Measurements from ENCODE around the gene DIRAS3.

- TF ChIP-seq CTCF (IDR thresholded peaks at IDR 0.05 in 2 of 3, conservative IDR thresholded peaks at IDR 0.05 in 1 of 3; ENCODE audit: borderline replicate concordance in 1 of 3, insufficient read depth in 1 of 3, low read depth in 2 of 3, low read length in 2 of 3) (no peak), SIN3A (IDR thresholded peaks at IDR 0.05; ENCODE audit: low read depth) (no peak), EZH2 (IDR thresholded peaks at IDR 0.05) (no peak)
Measured at GRCh38 chr1:68057050-68057449, 6.6 kb upstream of the DIRAS3 start.
